NOMO-1 (cell line): ENCODE measurements around the gene ZNF322.

Experiments used
- DNase-seq, 2 experiments: peaks; one replicate each; lab custom pipeline; 2025; ENCODE audit not compliant: unreplicated experiment in 2 of 2; lab: John Stamatoyannopoulos, UW

Gene ZNF322

GRCh38 chr6:26592649-26593048 is 66.9 kb downstream of the ZNF322 start:
- DNase-seq, result no peak

- DNase-seq, result no peak
Observed at GRCh38 chr6:26588965-26589364, 70.6 kb downstream of the ZNF322 start.
